DOHH2 (cell line): Measurements from ENCODE around the gene ST7.

Source experiments
- H3F3A ChIP-seq: fragments of 200-600 bp; sonication (generic), shearing (Covaris generic); 2 replicates; pipeline ENCODE4 v1.6.0; 2016; ENCODE audit warnings: antibody characterized with exemption, mild to moderate bottlenecking; ENCODE audit not compliant: control insufficient read depth, insufficient read depth
- H3K27ac ChIP-seq: fragments of 200-600 bp; sonication (generic); 2 replicates; pipeline ENCODE4 v1.5.1; 2014; ENCODE audit warnings: low read depth, mild to moderate bottlenecking, low read length, moderate library complexity
- H3K27me3 ChIP-seq: fragments of 200-600 bp; sonication (generic); 2 replicates; pipeline ENCODE4 v1.6.1; 2014; ENCODE audit warnings: mild to moderate bottlenecking, low read length, mixed read lengths; ENCODE audit not compliant: control insufficient read depth
- H3K36me3 ChIP-seq: fragments of 200-600 bp; sonication (generic); 2 replicates; pipeline ENCODE4 v1.6.1; 2014; ENCODE audit warnings: mild to moderate bottlenecking, low read length, moderate library complexity, mixed read lengths; ENCODE audit not compliant: control insufficient read depth
- H3K4me1 ChIP-seq: fragments of 200-600 bp; sonication (generic); 2 replicates; pipeline ENCODE4 v1.6.1; 2014; ENCODE audit warnings: mild to moderate bottlenecking, low read length, mixed read lengths; ENCODE audit not compliant: control insufficient read depth
- H3K4me2 ChIP-seq: fragments of 200-600 bp; sonication (generic); 2 replicates; pipeline ENCODE4 v1.6.0; 2014; ENCODE audit warnings: mild to moderate bottlenecking, low read length, moderate library complexity
- H3K4me3 ChIP-seq: fragments of 200-600 bp; sonication (generic); 2 replicates; pipeline ENCODE4 v1.5.1; 2014; ENCODE audit warnings: mild to moderate bottlenecking, low read length, mixed read lengths
- H3K79me2 ChIP-seq: fragments of 200-600 bp; sonication (generic); 2 replicates; pipeline ENCODE4 v1.6.1; 2014; ENCODE audit warnings: mild to moderate bottlenecking, low read length, mixed read lengths; ENCODE audit not compliant: control insufficient read depth
- H3K9me2 ChIP-seq: fragments of 200-600 bp; sonication (generic); replicated peaks from 2 replicates; pipeline ENCODE4 v1.6.1; 2014; ENCODE audit warnings: mild to moderate bottlenecking, low read length, mixed read lengths; ENCODE audit not compliant: control insufficient read depth
- H3K9me3 ChIP-seq: fragments of 200-600 bp; sonication (generic); 2 replicates; pipeline ENCODE4 v1.6.1; 2014; ENCODE audit warnings: antibody characterized with exemption, low read length, mixed read lengths; ENCODE audit not compliant: control insufficient read depth, insufficient read depth
- H4K20me1 ChIP-seq: fragments of 200-600 bp; sonication (generic); 2 replicates; pipeline ENCODE4 v1.6.0; 2014; ENCODE audit warnings: low read depth, mild to moderate bottlenecking, antibody characterized with exemption, low read length, moderate library complexity; ENCODE audit not compliant: control insufficient read depth, insufficient read depth
- EZH2phosphoT487 ChIP-seq: fragments of 200-600 bp; sonication (generic); IDR thresholded peaks from 2 replicates; pipeline ENCODE4 v1.6.1; 2017; ENCODE audit warnings: borderline replicate concordance, mild to moderate bottlenecking, antibody characterized with exemption, low read length, moderate library complexity, mixed read lengths
- TF ChIP-seq, protein P1 (sequence below): fragments of 200-600 bp; sonication (generic); IDR thresholded peaks from one replicate; pipeline ENCODE4 v1.5.1; 2014; ENCODE audit warnings: antibody characterized with exemption, mild to moderate bottlenecking, low read depth, low read length; ENCODE audit not compliant: poor library complexity, severe bottlenecking

ST7 gene

DNA sequence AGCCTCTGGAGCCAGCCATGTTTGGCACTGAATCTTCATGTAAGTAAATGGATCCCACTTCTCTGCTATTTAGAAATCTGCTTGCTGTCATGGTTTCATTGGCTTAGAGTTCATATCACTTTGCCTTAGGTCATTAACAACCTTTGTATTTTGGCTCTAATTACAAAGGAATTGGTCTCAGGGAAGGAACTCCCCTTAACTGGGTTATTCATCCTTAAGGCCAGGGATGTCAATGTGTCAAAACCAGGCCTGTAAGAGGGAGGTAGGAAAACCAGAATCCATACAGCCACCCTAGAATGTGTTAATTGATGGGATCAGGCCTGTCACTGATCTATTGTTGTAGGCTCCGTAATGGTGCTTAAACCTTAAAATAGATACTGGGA is 67.3 kb downstream of the ST7 start:
- Histone ChIP-seq H3K4me2 (no peak overlapping the region), H3K9me3 (no peaks in the 10 kb centered on the region), H3K4me3 (no peak overlapping the region), H3K4me1 (no peaks in the 10 kb centered on the region), H3K27me3 (no peaks in the 10 kb centered on the region), H3K9me2 (no peaks in the 10 kb centered on the region), H3K36me3 (no peaks in the 10 kb centered on the region), H4K20me1 (no peaks in the 10 kb centered on the region), H3F3A (no peaks in the 10 kb centered on the region), H3K79me2 (no peaks in the 10 kb centered on the region), H3K27ac (no peak overlapping the region)
- TF ChIP-seq, protein P1, sequence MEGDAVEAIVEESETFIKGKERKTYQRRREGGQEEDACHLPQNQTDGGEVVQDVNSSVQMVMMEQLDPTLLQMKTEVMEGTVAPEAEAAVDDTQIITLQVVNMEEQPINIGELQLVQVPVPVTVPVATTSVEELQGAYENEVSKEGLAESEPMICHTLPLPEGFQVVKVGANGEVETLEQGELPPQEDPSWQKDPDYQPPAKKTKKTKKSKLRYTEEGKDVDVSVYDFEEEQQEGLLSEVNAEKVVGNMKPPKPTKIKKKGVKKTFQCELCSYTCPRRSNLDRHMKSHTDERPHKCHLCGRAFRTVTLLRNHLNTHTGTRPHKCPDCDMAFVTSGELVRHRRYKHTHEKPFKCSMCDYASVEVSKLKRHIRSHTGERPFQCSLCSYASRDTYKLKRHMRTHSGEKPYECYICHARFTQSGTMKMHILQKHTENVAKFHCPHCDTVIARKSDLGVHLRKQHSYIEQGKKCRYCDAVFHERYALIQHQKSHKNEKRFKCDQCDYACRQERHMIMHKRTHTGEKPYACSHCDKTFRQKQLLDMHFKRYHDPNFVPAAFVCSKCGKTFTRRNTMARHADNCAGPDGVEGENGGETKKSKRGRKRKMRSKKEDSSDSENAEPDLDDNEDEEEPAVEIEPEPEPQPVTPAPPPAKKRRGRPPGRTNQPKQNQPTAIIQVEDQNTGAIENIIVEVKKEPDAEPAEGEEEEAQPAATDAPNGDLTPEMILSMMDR: no peak
- no peak for TF ChIP-seq EZH2phosphoT487

DNA sequence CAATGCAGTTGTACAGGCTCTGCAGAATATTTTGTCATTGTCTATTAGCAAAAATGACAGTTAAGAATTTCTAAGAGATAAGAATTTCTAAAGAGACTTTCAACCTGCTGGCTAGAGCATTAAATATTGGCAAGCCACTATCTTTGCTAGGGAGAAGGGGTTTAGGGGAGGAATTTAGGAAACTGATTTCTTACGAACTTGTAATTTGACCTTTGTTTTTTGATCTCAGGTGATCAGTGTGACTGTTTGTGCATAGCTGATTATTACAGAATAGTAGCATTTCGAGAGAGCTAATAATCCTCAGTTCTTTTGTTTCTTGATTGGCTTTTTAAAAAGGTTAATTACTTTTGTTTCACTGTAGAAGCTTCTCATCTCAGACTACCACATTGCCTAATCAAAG is 68.1 kb downstream of the ST7 start:
- H3K36me3 ChIP-seq: no peaks in the 10 kb centered on the region
- H3K9me2 ChIP-seq: no peaks in the 10 kb centered on the region
- H3K27me3 ChIP-seq: no peaks in the 10 kb centered on the region
- H4K20me1 ChIP-seq: no peaks in the 10 kb centered on the region
- no peak overlapping the region for H3K27ac ChIP-seq
- no peak overlapping the region for H3K4me2 ChIP-seq
- TF ChIP-seq EZH2phosphoT487: no peak
- TF ChIP-seq, protein P1: no peak
- no peaks in the 10 kb centered on the region for H3F3A ChIP-seq
- H3K4me1 ChIP-seq: no peaks in the 10 kb centered on the region
- no peak overlapping the region for H3K4me3 ChIP-seq
- no peaks in the 10 kb centered on the region for H3K79me2 ChIP-seq
- no peaks in the 10 kb centered on the region for H3K9me3 ChIP-seq

DNA sequence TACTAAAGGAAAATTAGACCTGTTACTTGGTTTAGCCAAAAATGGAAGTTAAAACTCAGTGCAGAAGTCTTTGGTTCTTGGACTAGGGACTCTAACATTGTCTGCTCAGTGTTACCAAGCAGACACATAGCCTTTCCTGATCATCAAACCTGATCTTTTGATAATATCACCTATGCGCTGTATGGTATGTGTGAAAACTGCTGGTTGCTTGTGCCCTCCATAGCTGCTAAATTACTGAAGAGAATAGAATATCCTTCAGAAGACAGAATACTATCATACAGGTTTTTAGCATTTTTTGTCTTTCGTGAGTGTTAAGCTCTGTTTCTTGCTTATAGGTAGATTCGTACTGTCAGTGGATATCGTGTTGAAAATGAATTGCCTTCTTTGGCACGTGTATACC is 68.7 kb downstream of the ST7 start:
- Histone ChIP-seq H3K9me2 (no peaks in the 10 kb centered on the region), H3K79me2 (no peaks in the 10 kb centered on the region), H4K20me1 (no peaks in the 10 kb centered on the region), H3K4me3 (no peak overlapping the region), H3K27ac (no peak overlapping the region), H3F3A (no peaks in the 10 kb centered on the region), H3K4me1 (no peaks in the 10 kb centered on the region), H3K36me3 (no peaks in the 10 kb centered on the region), H3K9me3 (no peaks in the 10 kb centered on the region), H3K27me3 (no peaks in the 10 kb centered on the region), H3K4me2 (no peak overlapping the region)
- TF ChIP-seq, protein P1: no peak
- TF ChIP-seq EZH2phosphoT487: no peak
